Stimulated activated CD8-positive, alpha-beta memory T cell treated with anti-CD3 and anti-CD28 coated beads, Interleukin-15, amount 100 ng/mL, for 4 hours (primary cell): ENCODE results near the gene POM121L12.

Experiments
- DNase-seq, 2 donors: peaks; one replicate each; pipeline ENCODE4 v3.0.0-alpha.2; 2020; ENCODE audit warnings: low read depth in 2 of 2

The POM121L12 gene

DNA sequence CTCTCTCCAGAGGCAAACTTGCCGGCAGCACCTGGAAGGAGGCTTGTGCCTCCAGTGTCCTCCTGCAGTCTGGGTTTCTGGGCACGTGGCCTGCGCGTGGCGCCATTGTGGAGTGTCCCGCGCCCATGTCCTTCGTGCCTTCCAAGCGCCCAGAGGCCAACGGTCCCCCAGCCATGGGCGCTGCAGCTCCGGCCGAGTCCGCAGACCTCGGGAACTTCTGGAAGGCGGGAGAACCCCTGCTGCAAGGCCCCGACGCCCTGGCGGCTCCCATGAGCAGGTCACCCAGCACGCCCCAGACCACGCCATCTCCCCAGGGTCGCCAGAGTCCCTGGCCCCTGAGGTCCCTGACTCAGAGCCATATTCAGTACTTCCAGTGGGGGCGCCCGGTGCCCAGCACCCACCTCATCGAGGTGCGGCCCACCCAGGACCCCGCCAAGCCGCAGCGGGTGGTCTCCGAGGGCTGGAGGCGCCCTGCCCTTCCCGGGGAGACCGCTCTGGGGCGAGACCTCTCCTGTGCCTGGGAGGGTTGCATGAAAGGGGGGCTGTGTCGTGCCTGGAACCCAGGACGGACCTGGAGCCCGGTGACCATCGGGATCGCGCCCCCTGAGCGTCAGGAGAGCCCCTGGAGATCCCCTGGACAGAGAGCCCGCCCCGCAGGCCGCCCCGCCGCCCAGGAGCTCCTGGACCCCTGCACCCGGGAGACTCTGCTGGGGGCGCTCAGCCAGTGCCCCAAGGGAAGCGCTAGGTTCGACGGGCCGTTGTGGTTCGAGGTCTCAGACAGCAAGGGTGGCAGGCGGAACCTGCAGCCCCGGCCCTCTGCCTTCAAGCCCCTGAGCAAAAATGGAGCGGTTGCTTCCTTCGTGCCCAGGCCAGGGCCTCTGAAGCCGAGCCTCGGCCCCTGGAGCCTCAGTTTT lies at the start of gene POM121L12:
Gene POM121L12 (plus strand): TSS at position 135 of the 914 bp plus-strand sequence. CDS start 39 bp downstream, at position 174.
- DNase-seq: no peak

DNA sequence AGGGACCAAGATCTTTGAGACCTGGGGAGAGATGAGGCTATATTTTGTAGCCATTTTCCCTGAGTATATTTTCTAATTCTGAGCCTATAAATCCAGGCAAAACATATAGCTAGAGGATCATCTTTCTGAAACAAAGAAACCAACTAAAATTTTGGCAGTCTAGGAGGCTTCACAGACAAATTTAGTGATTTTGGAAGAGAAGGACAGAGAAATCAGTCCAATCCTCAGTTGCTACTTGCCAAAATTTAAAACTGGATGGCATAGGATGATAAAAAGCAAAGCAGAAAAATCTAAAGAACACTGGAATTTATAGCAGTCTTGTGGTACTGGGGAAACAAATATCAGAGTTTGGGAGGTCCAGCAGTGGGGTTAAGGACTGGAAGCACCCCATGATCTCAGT lies 43.4 kb upstream of the POM121L12 start:
- no peak for DNase-seq

DNA sequence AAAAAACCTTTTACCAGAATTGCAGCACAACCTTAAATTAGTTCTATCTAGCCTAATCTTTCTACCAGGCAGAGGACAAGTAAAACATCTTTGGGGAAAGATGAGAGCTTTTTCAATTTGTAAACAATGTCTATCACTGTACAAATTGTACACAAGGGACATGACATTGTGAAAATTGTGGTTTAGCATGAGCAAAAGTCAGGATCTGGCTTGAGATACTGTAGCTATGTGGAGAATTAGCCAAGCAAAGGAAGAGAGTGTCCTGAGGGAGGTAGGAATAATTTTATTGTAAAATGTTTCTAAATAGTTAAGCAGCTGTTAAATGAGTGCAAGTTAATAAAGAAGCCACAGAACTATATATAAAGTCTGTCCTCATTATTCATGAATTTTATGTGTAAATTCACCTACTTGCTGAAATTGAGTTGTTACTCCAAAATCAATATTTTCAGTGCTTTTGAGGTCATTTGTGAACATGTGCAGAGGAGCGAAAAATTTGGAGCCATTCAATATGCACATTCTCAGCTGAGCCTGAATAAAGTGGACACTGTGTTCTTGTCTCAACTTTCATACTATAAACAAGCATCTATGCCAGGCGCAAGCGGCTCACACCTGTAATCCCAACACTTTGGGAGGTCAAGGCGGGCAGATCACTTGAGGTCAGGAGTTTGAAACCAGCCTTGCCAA lies 42.8 kb upstream of the POM121L12 start:
- DNase-seq: no peak

DNA sequence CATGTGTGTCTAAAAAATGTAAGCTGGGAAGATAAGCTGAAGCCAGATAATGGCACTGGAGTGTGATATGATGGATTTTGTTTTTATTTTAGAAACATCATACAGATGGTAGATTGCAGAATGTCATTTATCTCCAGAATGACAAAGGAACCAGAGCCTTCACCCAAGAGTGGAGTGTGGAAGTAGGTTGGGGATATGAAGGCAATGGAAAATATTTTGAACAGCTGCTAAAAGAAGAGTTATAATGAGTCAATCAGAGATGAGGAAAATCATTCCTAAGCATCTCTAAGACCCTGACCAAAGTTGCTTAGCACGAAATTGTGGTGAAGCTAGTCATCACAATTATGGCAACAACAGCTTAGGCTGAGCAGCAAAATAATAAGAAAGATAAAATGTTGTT lies 39.8 kb upstream of the POM121L12 start:
- no peak for DNase-seq

DNA sequence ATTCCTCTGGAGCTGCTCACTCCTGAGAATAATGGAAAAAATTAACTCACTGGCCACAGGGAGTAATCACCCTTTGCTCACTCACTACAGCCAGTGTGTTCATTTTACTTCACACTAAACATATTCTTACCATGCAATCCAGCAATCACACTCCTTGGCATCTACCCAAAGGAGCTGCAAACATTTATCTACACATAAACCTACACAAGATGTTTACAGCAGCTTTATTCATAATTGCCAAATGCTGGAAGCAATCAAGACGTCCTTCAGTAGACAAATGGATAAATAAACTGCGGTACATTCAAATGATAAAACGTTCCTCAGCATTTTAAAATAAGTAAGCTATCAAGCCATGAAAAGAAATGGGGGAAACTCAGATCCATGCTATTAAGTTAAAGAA lies 34.2 kb upstream of the POM121L12 start:
- DNase-seq: no peak

DNA sequence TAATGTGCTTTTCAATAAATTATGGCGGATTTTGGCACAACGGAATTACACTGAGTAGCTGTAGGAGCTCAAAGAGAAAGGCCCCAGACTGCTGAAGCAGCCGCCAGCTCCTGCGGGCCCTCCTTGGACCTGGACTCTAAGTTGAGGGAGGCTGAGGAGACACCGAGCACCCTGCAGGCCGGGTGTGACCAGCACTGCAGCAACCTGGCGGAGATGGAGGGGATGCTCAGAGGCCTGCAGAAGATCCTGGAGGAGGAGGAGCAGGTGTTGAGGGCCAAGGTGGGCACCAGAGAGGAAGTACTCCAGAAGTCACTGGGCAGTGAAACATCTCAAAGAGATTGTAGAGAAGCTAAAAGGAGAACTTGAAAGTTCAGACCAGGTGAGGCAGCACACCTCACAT lies 33.0 kb upstream of the POM121L12 start:
- DNase-seq: no peak

DNA sequence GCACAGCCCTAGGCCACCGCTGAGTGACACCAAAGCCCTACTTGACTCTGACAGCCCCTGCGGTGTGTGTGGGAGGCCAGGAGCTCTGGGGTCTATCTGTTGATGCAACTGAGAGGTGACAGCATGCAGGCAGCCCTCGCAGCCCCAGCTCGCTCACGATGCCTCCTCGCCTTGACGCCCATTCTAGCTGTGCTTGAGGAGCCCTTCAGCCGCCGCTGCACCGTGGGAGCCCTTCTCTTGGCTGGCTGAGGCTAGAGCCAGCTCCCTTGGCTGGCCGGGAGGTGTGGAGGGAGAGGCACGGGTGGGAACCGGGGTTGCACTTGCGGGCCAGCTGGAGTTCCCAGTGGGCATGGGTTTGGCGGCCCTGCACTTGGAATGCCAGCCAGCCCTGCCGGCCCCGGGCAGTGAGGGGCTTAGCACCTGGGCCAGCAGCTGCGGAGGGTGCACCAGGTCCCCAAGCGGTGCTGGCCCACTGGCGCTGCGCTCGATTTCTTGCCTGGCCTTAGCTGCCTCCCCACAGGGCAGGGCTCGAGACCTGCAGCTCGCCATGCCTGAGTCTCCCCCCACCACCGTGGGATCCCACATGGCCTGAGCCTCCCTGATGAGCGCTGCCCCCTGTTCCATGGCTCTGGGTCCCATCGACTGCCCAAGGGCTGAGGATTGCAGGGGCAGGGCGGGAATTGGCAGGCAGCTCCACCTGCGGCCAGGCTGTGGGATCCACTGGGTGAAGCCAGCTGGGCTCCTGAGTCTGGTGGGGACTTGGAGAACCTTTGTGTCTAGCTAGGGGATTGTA lies 31.6 kb upstream of the POM121L12 start:
- no peak for DNase-seq

DNA sequence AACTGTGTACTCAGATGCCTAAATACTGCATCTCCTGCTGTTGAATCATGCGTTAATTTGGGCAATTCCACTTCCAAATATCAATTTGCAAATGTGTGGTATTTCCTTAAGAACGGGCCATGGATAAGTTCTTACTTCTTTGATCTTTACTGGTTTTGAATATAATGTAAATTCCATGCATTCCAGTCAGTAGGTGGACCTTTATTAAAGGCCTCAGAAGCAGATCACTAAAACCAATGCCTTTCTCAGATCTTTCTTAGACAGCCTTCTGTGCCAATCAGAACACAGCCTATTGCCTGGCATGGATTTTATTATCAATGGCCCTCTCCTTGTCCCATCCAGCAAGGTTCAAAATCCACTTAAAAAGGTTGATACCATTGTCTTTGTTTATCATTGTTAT lies 21.5 kb upstream of the POM121L12 start:
- DNase-seq: no peak

DNA sequence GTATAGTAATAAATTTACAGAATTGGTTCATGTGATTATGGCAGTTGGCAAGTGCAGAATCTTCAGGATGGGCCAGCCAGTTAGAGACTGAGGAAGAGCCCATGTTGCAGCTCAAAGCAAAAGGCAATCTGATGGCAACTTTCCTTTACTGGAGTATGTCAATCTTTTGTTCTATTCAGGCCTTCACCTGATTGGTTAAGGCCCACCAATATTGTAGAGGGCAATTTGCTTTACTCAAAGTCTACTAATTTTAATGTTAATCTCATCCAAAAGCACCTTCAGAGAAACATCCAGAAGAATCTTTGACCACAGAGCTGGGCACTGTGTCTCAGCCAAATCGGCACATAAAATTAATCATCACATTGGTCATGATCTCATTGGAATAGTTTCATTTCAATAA lies 20.0 kb upstream of the POM121L12 start:
- DNase-seq: no peak

DNA sequence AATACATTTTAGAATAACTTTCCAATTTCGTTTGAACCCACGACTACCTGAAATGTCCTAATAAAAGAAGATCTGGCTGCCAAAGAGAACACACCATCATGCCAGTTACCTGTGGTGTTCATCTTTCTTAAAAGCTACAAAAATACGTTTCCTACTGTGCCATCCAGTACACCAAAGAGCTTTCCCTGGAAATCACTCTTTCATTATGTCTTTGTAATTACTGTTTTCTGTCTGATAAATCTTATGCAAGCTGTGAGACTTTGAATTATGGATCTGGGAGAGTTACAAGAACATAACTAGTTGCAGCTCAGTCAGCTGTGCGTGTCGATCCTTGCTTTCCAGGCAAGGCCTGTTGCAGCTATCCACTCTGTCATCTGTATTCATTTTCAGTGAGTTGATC lies 12.5 kb upstream of the POM121L12 start:
- no peak for DNase-seq

DNA sequence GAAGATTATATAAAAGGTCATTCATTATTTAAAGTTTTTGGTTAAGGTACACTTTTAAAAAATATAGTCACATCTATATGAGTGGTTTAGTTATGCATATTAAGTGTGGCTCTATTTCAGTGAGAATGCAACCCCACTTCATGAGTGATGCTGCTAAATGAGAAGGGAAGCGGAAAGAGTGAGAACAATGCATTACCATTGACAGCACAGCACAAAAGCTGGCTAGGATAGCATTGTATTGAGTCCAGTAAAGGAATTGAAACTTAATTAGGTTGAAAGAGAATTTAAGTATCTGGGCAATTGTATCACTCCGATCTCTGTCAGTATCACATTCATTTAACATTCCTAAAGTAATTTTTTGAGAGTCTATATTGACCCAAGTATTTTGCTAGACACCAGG lies 13.2 kb downstream of the POM121L12 start:
- no peak for DNase-seq

DNA sequence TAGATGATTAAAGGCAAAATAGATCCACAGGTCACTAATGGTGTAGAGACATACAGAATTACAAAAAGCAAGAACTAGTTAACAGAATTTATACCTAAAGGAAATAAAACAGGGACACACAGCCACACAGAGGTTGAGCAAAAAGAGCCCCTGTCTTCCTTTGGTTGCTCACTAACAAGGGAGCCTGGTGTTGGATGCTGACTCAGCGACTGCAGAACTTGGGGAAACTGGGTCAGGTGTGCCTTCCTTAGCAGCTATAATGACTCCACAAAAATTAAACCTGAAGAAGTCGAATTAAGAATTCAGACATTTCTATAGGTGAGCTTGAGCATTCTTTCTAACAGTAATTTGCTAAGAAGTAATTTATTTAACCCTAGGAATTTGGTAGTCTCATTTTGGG lies 15.0 kb downstream of the POM121L12 start:
- DNase-seq: no peak

DNA sequence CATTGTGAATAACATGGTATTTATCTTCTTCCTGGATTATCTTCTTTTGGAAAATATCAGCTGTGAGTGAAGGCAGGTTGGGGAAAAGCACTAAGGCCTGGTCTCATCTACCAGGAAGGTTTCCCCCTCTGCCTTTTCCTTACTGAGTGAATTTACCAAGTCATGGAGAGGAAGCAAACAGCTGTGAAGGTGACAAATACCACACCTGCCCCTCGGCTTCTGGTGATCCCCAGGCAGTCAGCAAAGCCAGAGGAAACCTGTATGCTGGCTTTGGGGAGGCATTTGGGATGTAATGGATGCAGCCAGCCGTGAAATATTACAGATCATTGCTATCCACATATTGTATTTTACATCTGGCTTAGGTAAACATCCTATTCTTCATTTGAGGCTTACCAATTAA lies 24.2 kb downstream of the POM121L12 start:
- DNase-seq: no peak

DNA sequence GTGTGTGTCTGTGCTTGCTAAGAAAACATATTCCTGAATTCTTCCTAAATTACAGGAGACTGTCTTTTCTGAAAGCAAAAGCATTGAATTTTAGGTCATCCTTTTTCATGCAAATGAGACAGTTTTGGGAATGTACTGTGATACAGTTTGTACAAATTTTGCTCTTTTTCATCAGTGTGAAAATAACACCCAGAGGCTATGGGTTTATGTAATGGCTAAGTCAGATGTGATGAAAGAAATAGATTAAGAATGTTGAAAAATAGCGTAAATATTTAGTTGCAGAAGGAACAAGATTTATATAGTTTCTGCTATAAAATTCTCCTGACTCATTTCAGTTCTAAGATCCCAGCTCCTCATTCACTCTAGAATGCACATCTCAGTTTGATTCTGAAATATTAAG lies 24.6 kb downstream of the POM121L12 start:
- DNase-seq: no peak

DNA sequence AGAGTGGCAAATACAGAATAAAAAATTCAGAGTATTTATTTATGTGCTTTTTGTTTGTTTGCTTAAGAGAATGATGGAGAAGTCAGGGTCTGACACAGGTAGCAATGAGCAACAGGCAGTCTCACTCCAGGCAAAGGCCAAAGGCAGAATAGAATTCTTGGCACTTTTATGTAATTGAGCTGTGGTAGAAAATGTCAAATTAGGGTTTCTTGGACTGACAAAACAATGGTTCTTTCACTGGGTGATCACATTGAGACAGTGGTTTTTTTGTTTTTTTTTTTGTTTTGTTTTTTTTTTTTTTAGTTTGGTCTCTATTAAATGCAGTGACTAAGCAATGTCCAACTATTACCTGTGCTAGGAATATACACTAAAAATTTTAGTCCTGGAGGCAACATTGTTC lies 27.4 kb downstream of the POM121L12 start:
- no peak for DNase-seq

DNA sequence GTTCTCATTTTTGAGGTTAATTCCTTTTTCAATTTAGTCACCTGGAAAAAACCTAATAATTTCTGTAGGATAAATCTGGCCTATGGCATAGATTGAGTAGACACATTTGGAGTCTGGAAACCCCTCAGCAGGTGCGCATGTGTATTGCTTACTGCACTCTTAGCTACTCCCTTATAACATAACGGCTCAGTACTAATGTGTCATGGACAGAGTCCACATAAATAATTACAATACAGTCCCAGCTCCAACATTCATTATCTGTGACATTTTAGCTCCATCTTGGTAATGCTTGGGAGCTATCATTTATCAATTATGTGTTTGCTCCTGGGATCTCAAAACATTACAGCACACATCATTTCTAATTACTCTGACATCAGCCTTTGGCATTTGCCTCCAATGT lies 33.2 kb downstream of the POM121L12 start:
- DNase-seq: no peak

DNA sequence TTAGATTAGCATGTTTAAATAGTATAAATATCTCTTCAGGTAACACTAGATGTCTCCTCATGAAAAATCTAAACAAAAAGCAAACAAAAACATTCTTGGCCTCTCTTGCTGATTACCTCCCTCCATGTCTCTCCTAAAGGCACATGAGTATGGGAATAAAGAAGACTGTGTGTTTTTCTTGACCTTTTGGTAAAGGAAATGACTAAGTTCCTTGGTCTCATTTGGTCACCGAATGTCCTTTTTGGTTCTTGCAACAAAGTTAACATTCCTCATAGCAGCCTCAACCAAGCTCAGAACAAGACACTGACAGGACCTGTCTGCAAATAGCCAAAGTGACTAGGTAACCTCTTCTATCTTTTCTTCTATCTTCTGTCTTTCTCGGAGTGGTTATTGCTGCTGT lies 35.5 kb downstream of the POM121L12 start:
- no peak for DNase-seq
